Ramos (cell line): ENCODE measurements around the gene HM13.
"Not testable (repeated sequence)": the region's sequence is repeated elsewhere in the genome, so short reads cannot be mapped to it uniquely, and the experiment has no call there.

Source experiments
- in situ Hi-C: fragments of 300-500 bp; cut with MboI; formaldehyde crosslinking; loops from one replicate; pipeline ENCODE4 v1.14.3; 2022; ENCODE audit warnings: low sequenced_read_pairs; ENCODE audit not compliant: unreplicated experiment

HM13 gene, protein sequence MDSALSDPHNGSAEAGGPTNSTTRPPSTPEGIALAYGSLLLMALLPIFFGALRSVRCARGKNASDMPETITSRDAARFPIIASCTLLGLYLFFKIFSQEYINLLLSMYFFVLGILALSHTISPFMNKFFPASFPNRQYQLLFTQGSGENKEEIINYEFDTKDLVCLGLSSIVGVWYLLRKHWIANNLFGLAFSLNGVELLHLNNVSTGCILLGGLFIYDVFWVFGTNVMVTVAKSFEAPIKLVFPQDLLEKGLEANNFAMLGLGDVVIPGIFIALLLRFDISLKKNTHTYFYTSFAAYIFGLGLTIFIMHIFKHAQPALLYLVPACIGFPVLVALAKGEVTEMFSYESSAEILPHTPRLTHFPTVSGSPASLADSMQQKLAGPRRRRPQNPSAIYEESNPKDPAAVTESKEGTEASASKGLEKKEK

DNA sequence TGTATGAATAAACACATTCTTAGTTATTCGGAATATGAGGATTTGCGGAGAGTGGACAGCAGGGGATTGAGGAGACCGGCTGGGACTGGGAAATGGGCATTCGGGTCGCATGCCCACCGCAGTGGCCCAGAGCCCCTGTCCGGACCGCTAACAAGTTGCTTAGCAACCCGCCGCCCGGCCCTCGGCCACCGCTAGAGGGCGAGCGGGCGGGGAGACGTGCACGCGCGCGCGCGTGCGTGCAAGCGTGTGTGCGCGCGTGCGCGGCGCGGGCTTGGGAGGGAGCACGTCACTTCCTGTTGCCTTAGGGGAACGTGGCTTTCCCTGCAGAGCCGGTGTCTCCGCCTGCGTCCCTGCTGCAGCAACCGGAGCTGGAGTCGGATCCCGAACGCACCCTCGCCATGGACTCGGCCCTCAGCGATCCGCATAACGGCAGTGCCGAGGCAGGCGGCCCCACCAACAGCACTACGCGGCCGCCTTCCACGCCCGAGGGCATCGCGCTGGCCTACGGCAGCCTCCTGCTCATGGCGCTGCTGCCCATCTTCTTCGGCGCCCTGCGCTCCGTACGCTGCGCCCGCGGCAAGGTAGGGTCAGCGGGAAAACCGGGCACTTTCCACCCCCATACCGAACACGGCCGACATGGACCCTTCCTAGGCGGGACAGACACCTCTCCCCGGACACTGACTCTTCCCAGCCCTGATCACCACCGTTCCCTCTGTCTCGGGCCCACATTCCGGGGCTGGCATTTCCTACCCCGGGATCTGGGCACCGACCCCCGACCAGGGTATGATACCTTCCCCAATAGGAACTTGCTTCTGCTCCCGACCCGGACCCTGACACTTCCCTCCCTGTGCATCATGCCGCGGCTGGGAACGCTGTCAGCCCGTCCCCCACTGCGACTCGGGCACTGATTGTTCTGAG, at the start of gene HM13:
Gene HM13 (plus strand): TSS at position 289 of the 918 bp plus-strand sequence. CDS start 110 bp downstream, at position 399.
- in situ Hi-C loops: no loop called here

GRCh38 chr20:31470946-31471345, 43.3 kb upstream of the HM13 start:
- in situ Hi-C loops: not testable (repeated sequence)

GRCh38 chr20:31472395-31473330, 41.6 kb upstream of the HM13 start:
- in situ Hi-C loops: no loop called here

- in situ Hi-C loops: no loop called here
Measured at GRCh38 chr20:31473331-31474096, 40.7 kb upstream of the HM13 start.

DNA sequence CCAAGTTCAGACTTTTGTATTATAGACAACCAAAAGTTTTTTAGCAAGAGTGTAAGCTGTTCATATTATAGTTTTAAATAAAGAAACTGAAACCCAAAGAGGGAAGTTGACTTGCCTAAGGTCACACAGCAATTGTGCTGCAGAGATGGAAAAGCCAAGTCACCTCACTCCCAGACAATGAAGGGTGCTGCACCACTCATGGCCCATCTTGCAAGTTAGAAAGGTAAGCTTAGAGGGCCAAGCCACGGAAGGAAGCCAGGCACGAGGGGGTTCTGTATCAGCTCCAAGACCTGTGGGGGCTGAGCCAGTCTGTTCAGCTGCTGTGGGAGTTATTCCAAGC, 40.2 kb upstream of the HM13 start:
- in situ Hi-C loops: no loop called here

DNA sequence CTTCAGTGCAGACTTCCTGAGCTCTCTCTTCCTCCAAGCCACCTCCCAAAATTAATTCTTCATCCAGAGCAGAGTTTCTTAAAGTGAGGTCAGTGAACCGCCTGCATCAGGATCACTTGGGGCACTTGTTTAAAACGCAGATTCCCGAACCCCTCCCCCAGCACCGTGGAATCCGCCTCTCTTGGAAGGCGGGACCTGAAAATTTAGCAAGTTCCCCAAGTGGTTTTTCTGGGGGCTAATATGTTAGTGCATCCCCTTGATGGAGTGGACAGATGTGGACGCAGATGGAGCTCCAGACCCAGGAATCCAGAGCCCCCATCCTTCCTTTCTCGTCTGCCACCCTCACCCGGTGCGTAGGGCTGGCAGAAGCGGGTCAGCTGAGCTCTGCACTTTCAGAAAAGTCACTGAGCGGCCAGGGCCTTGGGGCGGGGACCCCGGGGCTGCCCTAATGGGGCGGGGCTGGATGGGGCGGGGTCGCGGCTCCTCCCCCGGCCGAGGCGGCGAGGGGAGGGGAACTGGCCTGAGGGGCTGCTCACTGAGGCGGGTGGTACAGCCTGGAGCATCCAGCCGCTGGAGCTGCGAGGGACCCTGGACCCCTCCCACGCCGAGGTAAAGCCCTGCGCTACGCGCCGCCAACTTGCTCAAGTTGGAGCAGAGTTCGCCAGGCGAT, 39.3 kb upstream of the HM13 start, which contains the start of the genes DEFB124 and REM1:
Gene DEFB124 (minus strand): TSS at position 370 of the 670 bp plus-strand sequence. CDS start 2,114 bp downstream, outside the sequence.
Gene REM1 (plus strand): TSS at position 531 of the 670 bp plus-strand sequence. CDS start 1,158 bp downstream, outside the sequence.
- in situ Hi-C loops: no loop called here

- in situ Hi-C loops: no loop called here
Measured at GRCh38 chr20:31475472-31476293, 38.6 kb upstream of the HM13 start.

GRCh38 chr20:31476294-31476585, 38.0 kb upstream of the HM13 start:
- in situ Hi-C loops: no loop called here

DNA sequence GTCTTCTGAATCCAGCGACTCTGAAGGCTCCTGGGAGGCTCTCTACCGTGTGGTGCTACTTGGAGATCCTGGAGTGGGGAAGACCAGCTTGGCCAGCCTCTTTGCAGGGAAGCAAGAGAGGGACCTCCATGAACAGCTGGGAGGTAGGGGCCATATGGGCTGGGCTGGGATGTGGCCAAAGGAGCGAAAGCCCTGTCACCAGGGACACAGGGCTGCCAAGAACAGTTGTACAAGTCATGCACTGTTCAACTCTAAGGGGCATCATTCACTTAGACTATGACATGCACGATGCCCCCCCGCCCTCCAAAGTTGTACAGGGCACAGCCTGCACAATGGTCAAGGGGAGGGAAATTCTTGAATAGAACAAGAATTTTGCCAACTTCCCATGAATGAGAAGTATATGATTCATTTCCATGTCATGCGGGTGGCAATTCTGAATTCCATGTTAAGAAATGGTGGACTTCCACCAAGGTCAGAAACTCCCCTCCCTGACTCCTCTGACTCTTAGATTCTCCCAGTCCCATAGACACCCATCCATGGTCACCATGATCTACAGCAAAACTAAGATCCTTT, 37.5 kb upstream of the HM13 start:
- in situ Hi-C loops: no loop called here

- in situ Hi-C loops: no loop called here
Measured at GRCh38 chr20:31484001-31484400, 30.2 kb upstream of the HM13 start.

DNA sequence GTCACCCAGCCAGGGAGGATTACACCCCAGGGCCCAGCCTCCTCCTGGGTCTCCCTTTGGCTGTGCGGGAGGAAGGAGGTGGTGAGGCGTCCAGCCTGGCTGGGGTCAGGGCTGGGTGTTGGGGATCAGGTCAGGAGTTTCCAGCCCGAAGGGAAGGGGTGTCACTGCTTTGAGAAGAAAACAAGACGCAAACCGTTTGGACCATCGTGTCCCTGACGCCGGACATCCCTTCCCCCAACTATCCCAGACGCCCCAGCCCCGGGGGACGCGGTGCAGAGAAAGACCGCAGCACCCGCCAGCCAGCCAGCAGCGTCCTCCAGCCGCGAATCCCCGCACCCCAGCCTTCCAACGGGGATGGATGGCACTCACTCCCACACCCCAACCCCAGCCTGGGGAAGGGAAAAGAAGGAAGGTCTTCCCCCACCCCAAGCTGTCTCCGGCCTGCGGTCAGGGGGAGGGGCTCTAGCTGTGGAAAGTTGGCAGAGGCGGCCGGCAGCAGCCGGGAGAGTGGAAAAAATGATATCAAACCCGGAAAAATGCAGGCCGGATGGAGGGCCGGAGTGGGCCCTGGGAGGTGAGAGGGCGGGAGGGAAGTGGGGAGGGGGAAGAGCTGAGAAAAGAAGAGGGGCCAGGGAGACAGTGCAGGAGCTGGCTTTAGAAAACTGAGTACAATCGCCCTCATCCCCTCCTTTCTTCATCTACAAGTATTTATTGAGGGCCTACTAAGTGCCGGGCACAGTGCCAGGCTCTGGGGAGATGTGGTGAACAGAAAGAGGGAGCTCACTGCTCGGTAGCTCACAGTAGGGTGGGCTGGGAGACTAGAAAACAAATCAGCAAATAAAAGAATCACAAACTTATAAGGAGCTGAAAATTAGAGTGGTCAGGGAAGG, 28.5 kb upstream of the HM13 start:
- in situ Hi-C loops: no loop called here

DNA sequence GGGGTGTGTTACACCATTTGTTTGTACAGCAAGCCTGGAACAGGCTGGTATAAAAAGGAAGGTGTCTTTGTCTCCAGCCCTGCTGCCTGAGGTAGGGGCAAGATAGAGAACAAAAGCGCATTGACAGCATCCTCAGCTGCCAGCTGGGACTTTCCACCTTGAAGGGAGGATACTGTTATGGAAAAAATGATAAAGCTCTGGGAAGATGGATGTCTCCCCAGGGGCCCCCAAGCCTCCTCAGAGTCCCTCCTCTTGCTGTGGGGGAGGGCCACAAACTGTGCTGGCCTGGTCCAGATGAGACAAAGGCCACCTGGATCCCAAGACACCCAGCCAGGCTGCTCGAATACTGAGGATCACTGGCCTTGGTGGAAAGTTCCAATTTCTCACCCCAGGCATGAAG, 26.1 kb upstream of the HM13 start:
- in situ Hi-C loops: no loop called here

GRCh38 chr20:31489152-31489551, 25.1 kb upstream of the HM13 start:
- in situ Hi-C loops: no loop called here

DNA sequence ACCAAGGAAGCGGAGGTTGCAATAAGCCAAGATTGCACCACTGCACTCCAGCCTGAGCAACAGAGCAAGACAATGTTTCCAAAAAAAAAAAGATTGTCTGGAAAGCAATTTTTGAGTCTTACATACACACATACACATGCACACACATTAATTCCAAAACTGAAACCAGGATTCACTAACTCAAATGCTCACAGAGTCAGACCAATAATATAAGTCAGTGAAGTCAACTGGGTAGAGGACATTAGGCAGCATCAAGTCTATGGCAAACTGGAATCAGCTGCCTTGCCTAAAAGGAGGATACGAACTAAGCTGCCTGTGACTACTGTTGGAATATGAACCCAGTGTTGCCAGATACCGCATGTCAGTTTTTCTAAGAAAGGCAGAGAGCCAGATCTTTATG, 23.5 kb upstream of the HM13 start:
- in situ Hi-C loops: no loop called here

DNA sequence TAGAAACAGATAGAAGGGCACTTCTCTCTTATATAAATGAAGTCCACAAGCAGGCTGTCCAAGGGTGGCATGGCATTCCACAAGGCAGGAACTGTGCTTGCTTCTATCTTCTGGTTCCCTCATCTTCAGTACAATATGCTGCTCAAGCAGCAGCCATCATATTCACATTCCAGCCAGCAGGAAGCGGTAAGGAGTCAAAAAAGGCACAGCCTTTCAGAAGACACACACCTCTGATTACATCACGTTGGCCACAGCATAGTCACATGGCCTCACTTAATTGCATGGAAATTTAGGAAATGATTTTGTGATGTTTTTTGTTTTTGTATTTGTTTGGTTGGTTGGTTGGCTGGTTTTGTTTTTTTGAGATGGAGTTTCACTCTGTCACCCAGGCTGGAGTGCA, 20.1 kb upstream of the HM13 start:
- in situ Hi-C loops: no loop called here

- in situ Hi-C loops: no loop called here
Measured at GRCh38 chr20:31496761-31497295, 17.4 kb upstream of the HM13 start.
